ENCODE data around the gene USP17L15. TPM values are rescaled to one million over a fixed set of nuclear protein-coding genes. Genes with fewer than 3 reads are reported as not detected.

Gene USP17L15, protein sequence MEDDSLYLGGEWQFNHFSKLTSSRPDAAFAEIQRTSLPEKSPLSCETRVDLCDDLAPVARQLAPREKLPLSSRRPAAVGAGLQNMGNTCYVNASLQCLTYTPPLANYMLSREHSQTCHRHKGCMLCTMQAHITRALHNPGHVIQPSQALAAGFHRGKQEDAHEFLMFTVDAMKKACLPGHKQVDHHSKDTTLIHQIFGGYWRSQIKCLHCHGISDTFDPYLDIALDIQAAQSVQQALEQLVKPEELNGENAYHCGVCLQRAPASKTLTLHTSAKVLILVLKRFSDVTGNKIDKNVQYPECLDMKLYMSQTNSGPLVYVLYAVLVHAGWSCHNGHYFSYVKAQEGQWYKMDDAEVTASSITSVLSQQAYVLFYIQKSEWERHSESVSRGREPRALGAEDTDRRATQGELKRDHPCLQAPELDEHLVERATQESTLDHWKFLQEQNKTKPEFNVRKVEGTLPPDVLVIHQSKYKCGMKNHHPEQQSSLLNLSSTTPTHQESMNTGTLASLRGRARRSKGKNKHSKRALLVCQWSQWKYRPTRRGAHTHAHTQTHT
- not detected in 2 replicates for total RNA-seq (2014; rRNA removed; shearing (Covaris generic))

GRCh38 chr4:9234085-9234484 is at the start of gene USP17L15:
USP17L15 (plus strand) TSS chr4:9234385; CDS start chr4:9234385, 0 bp downstream.

GRCh38 chr4:9210357-9210756 is 23.8 kb upstream of the USP17L15 start, which contains the start of gene USP17L10:
USP17L10 (plus strand) TSS chr4:9210657; CDS start chr4:9210657, 0 bp downstream.

DNA sequence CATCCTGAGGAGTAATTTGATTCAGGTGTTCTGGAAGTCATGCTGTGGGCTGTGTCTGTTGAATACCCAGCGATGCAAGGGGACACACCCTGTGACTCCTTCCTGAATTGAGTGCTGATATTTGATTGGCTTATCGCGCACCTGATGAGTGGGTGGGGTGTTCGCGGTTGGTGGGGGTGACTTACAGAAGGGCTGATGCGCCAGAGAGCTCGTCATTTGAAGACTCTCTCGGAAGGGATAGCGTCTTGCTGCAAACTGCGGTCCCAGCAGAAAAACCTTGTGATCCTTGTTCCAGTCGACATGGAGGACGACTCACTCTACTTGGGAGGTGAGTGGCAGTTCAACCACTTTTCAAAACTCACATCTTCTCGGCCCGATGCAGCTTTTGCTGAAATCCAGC is 19.1 kb upstream of the USP17L15 start, which contains the start of gene USP17L11:
TSS of gene USP17L11 (plus strand) at position 301 of the 400 bp plus-strand sequence. CDS start at position 301, 0 bp downstream.

GRCh38 chr4:9219852-9220251 is 14.3 kb upstream of the USP17L15 start, which contains the start of gene USP17L12:
USP17L12 (plus strand) TSS chr4:9220152; CDS start chr4:9220152, 0 bp downstream.

DNA sequence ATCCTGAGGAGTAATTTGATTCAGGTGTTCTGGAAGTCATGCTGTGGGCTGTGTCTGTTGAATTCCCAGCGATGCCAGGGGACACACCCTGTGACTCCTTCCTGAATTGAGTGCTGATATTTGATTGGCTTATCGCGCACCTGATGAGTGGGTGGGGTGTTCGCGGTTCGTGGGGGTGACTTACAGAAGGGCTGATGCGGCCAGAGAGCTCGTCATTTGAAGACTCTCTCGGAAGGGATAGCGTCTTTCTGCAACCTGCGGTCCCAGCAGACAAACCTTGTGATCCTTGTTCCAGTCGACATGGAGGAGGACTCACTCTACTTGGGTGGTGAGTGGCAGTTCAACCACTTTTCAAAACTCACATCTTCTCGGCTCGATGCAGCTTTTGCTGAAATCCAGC is 9.6 kb upstream of the USP17L15 start, which contains the start of gene USP17L13:
TSS of gene USP17L13 (plus strand) at position 301 of the 400 bp plus-strand sequence. CDS start at position 301, 0 bp downstream.

GRCh38 chr4:9243579-9243978 is 9.4 kb downstream of the USP17L15 start, which contains the start of gene USP17L17:
USP17L17 (plus strand) TSS chr4:9243879; CDS start chr4:9243879, 0 bp downstream.

DNA sequence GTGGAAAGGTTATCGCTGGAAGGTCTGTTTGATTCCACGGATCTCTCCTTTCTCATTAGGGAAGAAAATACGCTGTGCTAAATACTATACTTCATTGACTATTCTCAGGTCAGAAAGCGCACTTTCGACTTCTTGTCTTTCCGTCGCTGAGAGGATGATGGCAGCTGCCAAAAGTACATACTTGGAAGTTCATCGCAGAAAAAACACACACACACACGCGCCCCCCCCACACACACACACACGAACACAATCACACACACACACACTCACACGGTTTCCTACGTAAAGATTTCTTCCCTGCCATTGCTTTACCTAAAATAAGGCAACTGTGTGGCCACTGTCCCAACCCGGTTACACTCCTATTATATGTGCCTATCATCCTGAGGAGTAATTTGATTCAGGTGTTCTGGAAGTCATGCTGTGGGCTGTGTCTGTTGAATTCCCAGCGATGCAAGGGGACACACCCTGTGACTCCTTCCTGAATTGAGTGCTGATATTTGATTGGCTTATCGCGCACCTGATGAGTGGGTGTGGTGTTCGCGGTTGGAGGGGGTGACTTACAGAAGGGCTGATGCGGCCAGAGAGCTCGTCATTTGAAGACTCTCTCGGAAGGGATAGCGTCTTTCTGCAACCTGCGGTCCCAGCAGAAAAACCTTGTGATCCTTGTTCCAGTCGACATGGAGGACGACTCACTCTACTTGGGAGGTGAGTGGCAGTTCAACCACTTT is 13.9 kb downstream of the USP17L15 start, which contains the start of gene USP17L18:
TSS of gene USP17L18 (plus strand) at position 678 of the 728 bp plus-strand sequence. CDS start at position 678, 0 bp downstream.

DNA sequence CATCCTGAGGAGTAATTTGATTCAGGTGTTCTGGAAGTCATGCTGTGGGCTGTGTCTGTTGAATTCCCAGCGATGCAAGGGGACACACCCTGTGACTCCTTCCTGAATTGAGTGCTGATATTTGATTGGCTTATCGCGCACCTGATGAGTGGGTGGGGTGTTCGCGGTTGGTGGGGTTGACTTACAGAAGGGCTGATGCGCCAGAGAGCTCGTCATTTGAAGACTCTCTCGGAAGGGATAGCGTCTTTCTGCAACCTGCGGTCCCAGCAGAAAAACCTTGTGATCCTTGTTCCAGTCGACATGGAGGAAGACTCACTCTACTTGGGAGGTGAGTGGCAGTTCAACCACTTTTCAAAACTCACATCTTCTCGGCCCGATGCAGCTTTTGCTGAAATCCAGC is 18.9 kb downstream of the USP17L15 start, which contains the start of gene USP17L19:
TSS of gene USP17L19 (plus strand) at position 301 of the 400 bp plus-strand sequence. CDS start at position 301, 0 bp downstream.

GRCh38 chr4:9257824-9258223 is 23.6 kb downstream of the USP17L15 start, which contains the start of gene USP17L20:
USP17L20 (plus strand) TSS chr4:9258124; CDS start chr4:9258124, 0 bp downstream.

DNA sequence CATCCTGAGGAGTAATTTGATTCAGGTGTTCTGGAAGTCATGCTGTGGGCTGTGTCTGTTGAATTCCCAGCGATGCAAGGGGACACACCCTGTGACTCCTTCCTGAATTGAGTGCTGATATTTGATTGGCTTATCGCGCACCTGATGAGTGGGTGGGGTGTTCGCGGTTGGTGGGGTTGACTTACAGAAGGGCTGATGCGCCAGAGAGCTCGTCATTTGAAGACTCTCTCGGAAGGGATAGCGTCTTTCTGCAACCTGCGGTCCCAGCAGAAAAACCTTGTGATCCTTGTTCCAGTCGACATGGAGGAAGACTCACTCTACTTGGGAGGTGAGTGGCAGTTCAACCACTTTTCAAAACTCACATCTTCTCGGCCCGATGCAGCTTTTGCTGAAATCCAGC is 28.4 kb downstream of the USP17L15 start, which contains the start of gene USP17L21:
TSS of gene USP17L21 (plus strand) at position 301 of the 400 bp plus-strand sequence. CDS start at position 301, 0 bp downstream.

GRCh38 chr4:9267319-9267718 is 33.1 kb downstream of the USP17L15 start, which contains the start of gene USP17L22:
USP17L22 (plus strand) TSS chr4:9267619; CDS start chr4:9267619, 0 bp downstream.

Other genes with a start within 250 kb of the USP17L15 start
- gene FAM90A26, start 64.0 kb upstream of the USP17L15 start, total RNA-seq (2014; rRNA removed; shearing (Covaris generic)) = not detected in 2 replicates
- gene USP17L10, start 23.7 kb upstream of the USP17L15 start, total RNA-seq (2014; rRNA removed; shearing (Covaris generic)) = not detected in 2 replicates
- not detected in 2 replicates for gene USP17L11, start 19.0 kb upstream of the USP17L15 start, total RNA-seq (2014; rRNA removed; shearing (Covaris generic))
- gene USP17L12, start 14.2 kb upstream of the USP17L15 start, total RNA-seq (2014; rRNA removed; shearing (Covaris generic)) = not detected in 2 replicates
- not detected in 2 replicates for gene USP17L13, start 9.5 kb upstream of the USP17L15 start, total RNA-seq (2014; rRNA removed; shearing (Covaris generic))
- not detected in 2 replicates for gene USP17L17, start 9.5 kb downstream of the USP17L15 start, total RNA-seq (2014; rRNA removed; shearing (Covaris generic))
- gene USP17L18, start 14.2 kb downstream of the USP17L15 start, total RNA-seq (2014; rRNA removed; shearing (Covaris generic)) = not detected in 2 replicates
- gene USP17L19, start 19.0 kb downstream of the USP17L15 start, total RNA-seq (2014; rRNA removed; shearing (Covaris generic)) = not detected in 2 replicates
- gene USP17L20, start 23.7 kb downstream of the USP17L15 start, total RNA-seq (2014; rRNA removed; shearing (Covaris generic)) = not detected in 2 replicates
- not detected in 2 replicates for gene USP17L21, start 28.5 kb downstream of the USP17L15 start, total RNA-seq (2014; rRNA removed; shearing (Covaris generic))
- gene USP17L22, start 33.2 kb downstream of the USP17L15 start, total RNA-seq (2014; rRNA removed; shearing (Covaris generic)) = not detected in 2 replicates
- gene USP17L24, start 90.8 kb downstream of the USP17L15 start, total RNA-seq (2014; rRNA removed; shearing (Covaris generic)) = not detected in 2 replicates
- gene USP17L25, start 95.5 kb downstream of the USP17L15 start, total RNA-seq (2014; rRNA removed; shearing (Covaris generic)) = not detected in 2 replicates
- not detected in 2 replicates for gene USP17L26, start 100.3 kb downstream of the USP17L15 start, total RNA-seq (2014; rRNA removed; shearing (Covaris generic))
- gene USP17L5, start 105.0 kb downstream of the USP17L15 start, total RNA-seq (2014; rRNA removed; shearing (Covaris generic)) = not detected in 2 replicates
- gene USP17L27, start 109.8 kb downstream of the USP17L15 start, total RNA-seq (2014; rRNA removed; shearing (Covaris generic)) = not detected in 2 replicates
- gene USP17L28, start 114.5 kb downstream of the USP17L15 start, total RNA-seq (2014; rRNA removed; shearing (Covaris generic)) = not detected in 2 replicates
- not detected in 2 replicates for gene USP17L29, start 119.3 kb downstream of the USP17L15 start, total RNA-seq (2014; rRNA removed; shearing (Covaris generic))
- gene USP17L30, start 128.7 kb downstream of the USP17L15 start, total RNA-seq (2014; rRNA removed; shearing (Covaris generic)) = not detected in 2 replicates
- not detected in 2 replicates for gene DEFB131A, start 210.0 kb downstream of the USP17L15 start, total RNA-seq (2014; rRNA removed; shearing (Covaris generic))